Lung (tissue), 12 donors: Measurements from ENCODE around the gene FAM131C. TPM values are rescaled to one million over a fixed set of nuclear protein-coding genes. Genes with fewer than 3 reads are reported as not detected.

Experiments used
- ATAC-seq: fragments of 200-7000 bp; cut with Tn5 transposase; one replicate; pipeline ENCODE4 v1.9.1; 2020; ENCODE audit warnings: moderate number of reproducible peaks; ENCODE audit not compliant: insufficient read depth, low FRiP score
- DNase-seq, 3 donors: peaks; one replicate each; pipeline ENCODE4 v3.0.0-alpha.2; 2013 to 2017
- H3K27ac ChIP-seq, 2 donors: one replicate each; pipeline ENCODE4 v1.5.1; 2013; ENCODE audit warnings: mild to moderate bottlenecking in 2 of 2, moderate library complexity in 2 of 2, control low read depth in 1 of 2, inconsistent platforms in 1 of 2, low read depth in 1 of 2, low read length in 1 of 2
- H3K27me3 ChIP-seq, 3 donors: one replicate each; pipeline ENCODE4 v1.5.1; 2013; ENCODE audit warnings: low read length in 2 of 3; ENCODE audit not compliant: control insufficient read depth in 3 of 3, insufficient read depth in 3 of 3
- H3K36me3 ChIP-seq, 4 donors: one replicate each; pipeline ENCODE4 v1.5.1; 2013; ENCODE audit warnings: low read length in 4 of 4, mild to moderate bottlenecking in 1 of 4, moderate library complexity in 1 of 4; ENCODE audit not compliant: control insufficient read depth in 4 of 4, insufficient read depth in 4 of 4
- H3K4me1 ChIP-seq, 5 donors: one replicate each; pipeline ENCODE4 v1.5.1; 2013; ENCODE audit warnings: low read length in 5 of 5, mild to moderate bottlenecking in 2 of 5, moderate library complexity in 1 of 5; ENCODE audit not compliant: control insufficient read depth in 5 of 5, insufficient read depth in 5 of 5
- H3K4me3 ChIP-seq: one replicate; pipeline ENCODE4 v1.5.1; 2013; ENCODE audit warnings: mild to moderate bottlenecking, control low read depth, moderate library complexity
- H3K9ac ChIP-seq, 2 donors: one replicate each; pipeline ENCODE4 v1.5.1; 2013; ENCODE audit warnings: low read length in 2 of 2, control low read depth in 1 of 2; ENCODE audit not compliant: insufficient read depth in 1 of 2
- H3K9me3 ChIP-seq, 4 donors: one replicate each; pipeline ENCODE4 v1.5.1; 2013; ENCODE audit warnings: low read length in 3 of 4, mild to moderate bottlenecking in 1 of 4, moderate library complexity in 1 of 4; ENCODE audit not compliant: control insufficient read depth in 4 of 4, insufficient read depth in 3 of 4
- CTCF ChIP-seq: IDR thresholded peaks from 2 replicates; pipeline ENCODE4 v1.5.1; 2012; ENCODE audit warnings: mild to moderate bottlenecking; ENCODE audit errors: control extremely low read depth, extremely low read depth
- WGBS, 2 donors: extraction: QIAGEN DNeasy Blood & Tissue Kit; methylation state at CpG; one replicate each; pipeline ENCODE4 v1.1.7; 2013; 5-methylcytosine and 5-hydroxymethylcytosine counted together
- polyA plus RNA-seq, 2 donors: library from polyadenylated mRNA; stranded (reverse); fragments of 200-250 nt; gene quantifications; one replicate each; pipeline ENCODE4 v1.2.1, GENCODE V29; 2013
- total RNA-seq, 2 donors: library from RNA; depleted of rRNA in 1 of 2; stranded (reverse); fragments of >200 nt in 1 of 2; gene quantifications; one replicate each; pipeline ENCODE4 v1.2.1, GENCODE V29; 2014 to 2021
- donor health status: control.
- donor health status: control.
- donor health status: Bipolar disorder and iron deficiency.
- donor health status: healthy.
- donor health status: DM: yes; HTN: yes; CAD: no.

The FAM131C gene
- total and polyA plus RNA-seq, 4 donors = not detected

GRCh38 chr1:16010837-16011236, 62.6 kb downstream of the FAM131C start:
- WGBS, 2 donors = 95 to 98% methylated on average over 3 of the region's 3 CpGs
- ATAC-seq (no peak), DNase-seq (no peak)
- no peak overlapping the region for H3K9ac ChIP-seq
- H3K4me1 ChIP-seq = peaks cover 0 to 17% (median 0%) of the 10 kb centered on the region in 5 donors
- H3K9me3 ChIP-seq = no peaks in the 10 kb centered on the region
- H3K36me3 ChIP-seq = no peaks in the 10 kb centered on the region
- H3K4me3 ChIP-seq = no peak overlapping the region
- TF ChIP-seq CTCF = no peak
- H3K27me3 ChIP-seq = no peaks in the 10 kb centered on the region
- H3K27ac ChIP-seq = no peak overlapping the region

GRCh38 chr1:16009678-16010077, 63.8 kb downstream of the FAM131C start:
- 89 to 95% methylated on average over 11 of the region's 11 CpGs for WGBS, 2 donors
- Histone ChIP-seq H3K4me1 (peaks cover 0 to 13% (median 0%) of the 10 kb centered on the region in 5 donors), H3K36me3 (no peaks in the 10 kb centered on the region), H3K9ac (no peak overlapping the region), H3K27ac (no peak overlapping the region), H3K9me3 (no peaks in the 10 kb centered on the region), H3K4me3 (no peak overlapping the region), H3K27me3 (no peaks in the 10 kb centered on the region)
- TF ChIP-seq CTCF = no peak
- DNase-seq (no peak), ATAC-seq (no peak)

GRCh38 chr1:16009030-16009460, 64.4 kb downstream of the FAM131C start:
- no peak overlapping the region for H3K9ac ChIP-seq
- no peaks in the 10 kb centered on the region for H3K9me3 ChIP-seq
- peak; percentile 80 for TF ChIP-seq CTCF
- no peak overlapping the region for H3K27ac ChIP-seq
- H3K4me1 ChIP-seq = peaks cover 0 to 6% (median under 1%) of the 10 kb centered on the region in 5 donors
- DNase-seq (peak; percentile 78 to 84 (median 80)), ATAC-seq (no peak)
- WGBS, 2 donors = 5 to 9% methylated on average over 4 of the region's 4 CpGs
- H3K27me3 ChIP-seq = no peaks in the 10 kb centered on the region
- no peaks in the 10 kb centered on the region for H3K36me3 ChIP-seq
- H3K4me3 ChIP-seq = no peak overlapping the region

Other genes starting within 250 kb of the FAM131C start
- gene SPEN, start 225.9 kb downstream of the FAM131C start, total RNA-seq = 10 to 100 TPM; 50.0 to 82.3 TPM
- gene SPEN, start 225.9 kb downstream of the FAM131C start, polyA plus RNA-seq = 10 to 100 TPM; 10.7 to 23.5 TPM
- 10 to 100 TPM; 28.0 to 44.3 TPM for gene ZBTB17, start 97.5 kb downstream of the FAM131C start, total RNA-seq
- gene ZBTB17, start 97.5 kb downstream of the FAM131C start, polyA plus RNA-seq = 10 to 100 TPM; 44.2 to 47.1 TPM
- gene SRARP, start 69.4 kb downstream of the FAM131C start, total RNA-seq = not detected
- gene SRARP, start 69.4 kb downstream of the FAM131C start, polyA plus RNA-seq = under 1 TPM in 1 of 2 donors, not detected in 1; 0.16 TPM
- gene HSPB7, start 55.6 kb downstream of the FAM131C start, total RNA-seq = 10 to 100 TPM in 1 of 2 donors, 1 to 10 TPM in 1; 2.4 to 34.2 TPM
- 10 to 100 TPM; 11.2 to 11.5 TPM for gene HSPB7, start 55.6 kb downstream of the FAM131C start, polyA plus RNA-seq
- gene CLCNKA, start 51.6 kb downstream of the FAM131C start, total RNA-seq = 1 to 10 TPM in 1 of 2 donors, not detected in 1; 1.3 TPM
- gene CLCNKA, start 51.6 kb downstream of the FAM131C start, polyA plus RNA-seq = under 1 TPM; 0.10 to 0.17 TPM
- 1 to 10 TPM in 1 of 2 donors, under 1 TPM in 1; 0.37 to 1.9 TPM for gene CLCNKB, start 29.9 kb downstream of the FAM131C start, total RNA-seq
- gene CLCNKB, start 29.9 kb downstream of the FAM131C start, polyA plus RNA-seq = under 1 TPM; 0.06 to 0.22 TPM
- gene EPHA2, start 82.4 kb upstream of the FAM131C start, total RNA-seq = 10 to 100 TPM; 21.3 to 35.6 TPM
- 10 to 100 TPM; 17.5 to 19.8 TPM for gene EPHA2, start 82.4 kb upstream of the FAM131C start, polyA plus RNA-seq
- 10 to 100 TPM; 17.1 to 17.3 TPM for gene ARHGEF19, start 139.0 kb upstream of the FAM131C start, total RNA-seq
- 10 to 100 TPM in 1 of 2 donors, 1 to 10 TPM in 1; 9.5 to 12.5 TPM for gene ARHGEF19, start 139.0 kb upstream of the FAM131C start, polyA plus RNA-seq
- 10 to 100 TPM in 1 of 2 donors, 1 to 10 TPM in 1; 4.5 to 13.7 TPM for gene CPLANE2, start 163.5 kb upstream of the FAM131C start, total RNA-seq
- 1 to 10 TPM; 5.3 to 5.9 TPM for gene CPLANE2, start 163.5 kb upstream of the FAM131C start, polyA plus RNA-seq